ENCODE data around the gene EMILIN3. TPM values are rescaled to one million over a fixed set of nuclear protein-coding genes. Genes with fewer than 3 reads are reported as not detected.
A peak's percentile ranks its signal among the peaks of the same experiment; 100 is the strongest.
"Not testable (repeated sequence)": the region's sequence is repeated elsewhere in the genome, so short reads cannot be mapped to it uniquely, and the experiment has no call there.

EMILIN3 gene
- total RNA-seq, 2 donors from 2014 or later: 0.47 TPM; not detected in 1

DNA sequence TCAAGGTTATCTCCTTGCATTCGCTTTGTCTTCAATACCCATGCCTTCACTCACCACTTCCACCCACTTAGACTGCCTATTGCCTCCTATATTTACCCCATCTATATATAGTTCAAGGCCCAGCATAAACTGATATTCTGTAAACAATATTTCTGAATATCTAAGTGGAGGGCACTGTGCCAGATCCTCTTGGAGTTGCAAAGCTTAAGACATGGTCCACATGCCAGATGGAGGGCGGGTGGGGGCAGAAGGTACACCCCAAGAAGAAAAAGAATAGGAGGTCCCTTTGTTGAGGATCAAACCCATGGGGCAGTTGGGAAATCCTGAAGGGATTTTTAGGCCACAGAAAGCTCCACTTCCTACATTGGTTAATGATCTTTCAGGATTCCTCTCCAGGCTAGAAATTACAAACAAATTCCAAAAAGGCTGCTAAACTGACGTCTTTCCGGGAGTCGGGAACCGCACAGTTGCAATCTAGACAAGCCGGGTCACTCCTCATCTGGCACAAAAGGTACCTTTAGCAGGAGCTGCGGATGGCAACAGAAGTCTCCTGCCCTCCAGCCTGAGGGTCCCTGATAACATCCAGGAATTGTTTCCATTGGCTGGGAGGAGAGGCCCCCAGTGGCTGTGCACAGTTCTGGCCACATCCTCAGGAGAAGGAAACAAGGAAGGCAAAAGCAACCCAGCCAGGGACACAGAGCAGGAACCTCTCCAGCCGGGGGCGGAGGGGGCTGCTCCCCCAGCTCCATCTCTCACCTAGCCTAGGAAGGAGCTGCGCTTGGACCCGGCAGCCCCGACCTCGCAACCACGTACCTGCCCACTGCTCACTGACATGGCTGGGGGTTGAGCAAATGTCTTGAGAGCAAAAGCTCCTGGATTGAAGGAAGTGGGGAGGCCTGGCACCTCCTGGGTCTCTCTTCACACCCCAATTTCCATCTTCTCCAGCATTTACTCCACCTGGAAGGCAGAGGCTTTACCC is 31.9 kb downstream of the EMILIN3 start:
- ATAC-seq: no peak
- DNase-seq: no peak
- intact Hi-C loops (cut with DNase I, micrococcal nuclease): loop anchor here in 1 of 2 donors (10.0 kb wide), 1 partner anchor 160 kb away; no protein-coding TSS in a partner anchor

DNA sequence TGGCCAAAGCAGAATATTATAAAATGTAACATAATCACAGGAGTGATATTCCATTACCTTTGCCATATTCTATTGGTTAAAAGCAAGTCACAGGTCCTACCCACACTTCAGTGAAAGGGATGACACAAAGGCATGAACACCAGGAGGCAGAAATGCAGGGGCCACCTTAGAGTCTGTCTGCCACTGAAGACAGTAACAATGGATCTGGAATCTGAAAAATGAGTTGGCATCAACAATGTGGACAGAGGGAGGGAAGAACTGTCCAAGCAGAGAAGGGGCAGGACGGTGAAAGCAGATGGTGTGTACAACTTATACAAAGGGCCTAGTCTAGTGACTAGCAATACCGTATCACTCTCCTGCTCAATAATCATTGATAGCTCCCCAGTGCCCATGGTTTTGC is 32.6 kb downstream of the EMILIN3 start:
- intact Hi-C loops (cut with DNase I, micrococcal nuclease): loop anchor here in 1 of 2 donors (10.0 kb wide), 1 partner anchor 159 kb away; no protein-coding TSS in a partner anchor
- no peak for ATAC-seq
- no peak for DNase-seq

DNA sequence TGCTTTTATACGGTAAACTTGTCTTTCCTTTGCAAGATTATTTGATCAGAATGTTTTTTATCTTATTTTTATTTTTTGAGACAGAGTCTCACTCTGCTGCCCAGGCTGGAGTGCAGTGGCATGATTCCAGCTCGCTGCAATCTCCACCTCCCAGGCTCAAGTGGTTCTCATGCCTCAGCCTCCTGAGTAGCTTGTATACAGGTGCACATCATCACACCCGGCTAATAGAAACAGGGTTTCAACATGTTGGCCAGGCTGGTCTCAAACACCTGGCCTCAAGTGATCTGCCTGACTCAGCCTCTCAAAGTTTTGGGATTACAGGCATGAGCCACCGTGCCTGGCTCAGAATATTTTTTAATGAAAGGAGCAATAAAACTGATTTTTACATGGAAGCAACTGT is 34.9 kb downstream of the EMILIN3 start:
- intact Hi-C loops (cut with DNase I, micrococcal nuclease): loop anchor here in 1 of 2 donors (10.0 kb wide), 1 partner anchor 157 kb away; no protein-coding TSS in a partner anchor
- DNase-seq (no peak), ATAC-seq (no peak)

DNA sequence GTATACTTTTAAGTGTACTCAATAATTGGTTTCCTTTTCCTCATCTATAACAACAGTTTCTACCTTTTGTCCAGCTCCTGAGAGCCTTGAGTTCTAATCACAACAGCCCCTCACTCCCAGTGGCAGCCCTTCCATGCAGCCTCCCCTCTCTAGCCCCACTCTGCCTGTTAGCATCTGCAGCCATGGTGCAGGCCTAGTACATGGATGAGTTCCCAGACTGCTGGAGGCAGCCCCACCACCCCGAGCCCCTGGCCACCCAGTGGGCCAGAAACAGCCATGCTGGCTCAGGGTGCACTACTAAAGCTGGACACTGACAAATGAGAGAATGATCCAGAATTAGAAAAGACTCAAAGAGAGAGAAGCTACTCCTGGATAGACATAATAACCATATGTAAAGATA is 35.7 kb downstream of the EMILIN3 start:
- ATAC-seq (no peak), DNase-seq (no peak)
- intact Hi-C loops (cut with DNase I, micrococcal nuclease): loop anchor here in 1 of 2 donors (10.0 kb wide), 1 partner anchor 156 kb away; no protein-coding TSS in a partner anchor

DNA sequence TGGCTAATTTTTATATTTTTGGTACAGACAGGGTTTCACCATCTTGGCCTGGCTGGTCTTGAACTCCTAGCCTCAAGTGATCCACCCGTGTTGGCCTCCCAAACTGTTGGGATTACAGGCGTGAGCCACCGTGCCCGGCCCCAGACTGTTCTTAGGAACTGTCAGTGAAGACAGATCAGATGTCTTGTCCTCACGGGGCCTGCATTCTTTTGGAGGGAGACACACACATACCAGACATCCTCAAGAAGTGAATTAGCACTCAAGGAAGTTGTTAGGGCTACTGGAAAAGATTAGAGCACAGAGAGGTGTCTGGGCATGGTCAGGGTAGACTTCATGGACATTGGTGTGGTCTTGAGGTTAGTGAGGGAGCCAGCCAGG is 36.3 kb downstream of the EMILIN3 start:
- ATAC-seq (no peak), DNase-seq (no peak)
- intact Hi-C loops (cut with DNase I, micrococcal nuclease): loop anchor here in 1 of 2 donors (10.0 kb wide), 1 partner anchor 156 kb away; no protein-coding TSS in a partner anchor

DNA sequence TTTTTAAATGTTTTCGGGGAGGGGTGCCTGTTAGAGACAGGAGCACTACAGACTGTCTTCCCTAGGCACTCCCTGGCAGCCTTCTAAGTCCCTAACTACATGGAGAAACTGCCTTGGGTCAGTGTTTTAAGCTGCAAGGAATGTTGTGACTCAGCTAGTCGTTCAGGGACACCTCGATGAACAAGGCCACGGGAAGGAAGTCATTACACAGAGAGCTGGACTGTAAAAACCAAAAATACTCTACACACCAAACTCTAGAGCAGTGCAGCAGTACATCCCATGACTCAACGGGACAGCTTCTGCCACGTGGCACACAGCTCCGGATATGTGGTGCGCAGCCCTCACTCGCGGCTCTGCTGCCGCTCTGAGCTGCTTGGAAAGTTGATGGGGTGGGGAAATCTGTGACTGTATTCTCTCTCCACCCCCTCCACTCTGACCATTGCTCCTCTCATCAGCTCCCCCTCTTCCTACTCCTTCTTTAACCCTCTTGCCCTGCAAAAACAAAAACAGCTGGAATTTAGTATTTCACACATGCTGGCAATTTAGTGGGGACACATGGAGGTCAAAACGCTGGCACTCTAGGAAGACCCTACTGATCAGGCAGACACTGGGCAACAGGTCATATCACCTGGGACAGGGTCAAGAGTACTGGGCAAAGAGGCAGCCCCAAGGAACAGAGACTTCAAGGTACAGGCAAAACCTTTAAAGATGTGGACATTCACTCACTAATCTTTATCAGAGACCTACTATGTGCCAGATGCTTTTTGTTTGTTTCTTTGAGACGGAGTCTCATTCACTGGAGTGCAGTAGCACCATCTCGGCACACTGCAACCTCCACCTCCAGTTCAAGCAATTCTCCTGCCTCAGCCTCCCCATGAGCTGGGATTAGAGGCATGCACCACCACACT is 36.9 kb downstream of the EMILIN3 start:
- DNase-seq: peak; percentile 55 to 69
- intact Hi-C loops (cut with DNase I, micrococcal nuclease): loop anchor here in 1 of 2 donors (10.0 kb wide), 1 partner anchor 155 kb away; no protein-coding TSS in a partner anchor
- ATAC-seq: peak; percentile 59

DNA sequence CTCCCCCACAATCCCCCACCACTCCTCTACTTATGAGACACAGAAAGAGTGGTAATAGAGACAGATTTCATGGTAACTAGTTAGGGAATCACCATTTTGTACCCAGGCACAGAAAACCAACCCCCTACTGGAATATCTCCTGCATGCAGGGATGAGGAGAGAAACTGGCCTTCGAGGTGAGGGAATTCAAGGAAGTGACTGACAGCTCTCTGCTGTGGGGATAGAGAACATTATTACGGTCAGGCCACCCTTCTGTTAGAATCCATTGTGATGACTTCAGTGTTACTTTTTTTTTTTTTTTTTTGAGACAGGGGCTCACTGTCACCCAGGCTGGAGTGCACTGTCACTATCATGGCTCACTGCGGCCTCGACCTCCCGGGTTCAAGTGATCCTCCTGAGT is 39.4 kb downstream of the EMILIN3 start:
- intact Hi-C loops (cut with DNase I, micrococcal nuclease): no loop called here
- no peak for ATAC-seq
- no peak for DNase-seq

DNA sequence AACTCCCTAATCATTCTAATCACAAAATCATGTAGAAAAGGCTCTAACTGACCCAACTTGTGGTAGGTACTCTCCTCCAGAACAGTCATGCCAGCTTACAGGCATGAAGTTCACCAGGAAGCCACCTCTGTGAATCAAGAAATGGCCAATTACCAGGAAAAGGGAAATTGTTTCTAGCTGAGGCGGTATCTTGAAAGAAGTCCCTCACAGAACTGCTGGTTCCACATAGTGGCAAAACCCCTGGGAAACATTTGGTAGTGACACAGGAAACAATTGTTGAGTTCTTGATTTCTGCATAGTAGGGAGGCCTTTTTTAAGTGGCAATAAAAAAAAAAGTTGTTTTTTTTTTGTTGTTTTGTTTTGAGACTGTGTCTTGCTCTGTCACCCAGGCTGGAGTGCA is 45.6 kb downstream of the EMILIN3 start:
- no peak for ATAC-seq
- DNase-seq: no peak
- intact Hi-C loops (cut with DNase I, micrococcal nuclease): no loop called here

DNA sequence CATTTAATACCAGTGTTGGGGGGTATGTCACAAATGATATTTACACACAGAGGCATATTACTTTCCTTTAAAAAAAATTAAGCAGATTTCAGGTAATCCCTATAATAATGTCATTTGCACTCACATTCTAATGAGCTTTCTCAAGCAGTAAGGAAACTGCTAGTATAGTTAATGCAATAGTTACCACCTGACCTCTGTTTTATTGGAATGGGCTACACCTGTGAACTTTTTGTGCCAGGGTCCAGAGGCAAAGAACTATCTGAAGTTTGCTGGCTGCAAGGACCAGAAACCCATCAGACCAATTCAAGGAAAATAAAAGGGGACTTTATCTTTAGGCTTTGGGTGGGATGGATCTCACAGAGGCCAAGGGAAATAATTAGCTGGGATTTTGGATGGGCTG is 46.2 kb downstream of the EMILIN3 start:
- intact Hi-C loops (cut with DNase I, micrococcal nuclease): no loop called here
- no peak for DNase-seq
- ATAC-seq: no peak

DNA sequence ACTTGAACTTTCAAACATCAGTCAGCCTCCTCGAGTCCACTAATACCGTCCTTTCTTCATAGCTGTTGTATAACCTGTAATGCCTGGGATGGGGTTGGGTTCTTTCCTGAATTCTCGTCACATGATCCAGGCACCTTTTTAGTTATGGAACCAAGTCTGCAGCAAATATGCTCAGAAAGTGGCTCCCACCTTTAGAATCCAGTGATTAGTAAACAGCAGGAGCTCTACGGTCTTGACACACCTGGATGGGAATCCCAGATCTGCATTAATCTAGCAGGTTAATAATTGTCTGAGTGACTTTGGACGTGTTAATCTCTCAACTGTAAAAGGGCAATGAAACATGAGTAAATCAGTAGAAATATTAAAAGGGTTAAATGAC is 48.4 kb downstream of the EMILIN3 start:
- intact Hi-C loops (cut with DNase I, micrococcal nuclease): no loop called here
- peak; percentile 19 for ATAC-seq
- DNase-seq: no peak

DNA sequence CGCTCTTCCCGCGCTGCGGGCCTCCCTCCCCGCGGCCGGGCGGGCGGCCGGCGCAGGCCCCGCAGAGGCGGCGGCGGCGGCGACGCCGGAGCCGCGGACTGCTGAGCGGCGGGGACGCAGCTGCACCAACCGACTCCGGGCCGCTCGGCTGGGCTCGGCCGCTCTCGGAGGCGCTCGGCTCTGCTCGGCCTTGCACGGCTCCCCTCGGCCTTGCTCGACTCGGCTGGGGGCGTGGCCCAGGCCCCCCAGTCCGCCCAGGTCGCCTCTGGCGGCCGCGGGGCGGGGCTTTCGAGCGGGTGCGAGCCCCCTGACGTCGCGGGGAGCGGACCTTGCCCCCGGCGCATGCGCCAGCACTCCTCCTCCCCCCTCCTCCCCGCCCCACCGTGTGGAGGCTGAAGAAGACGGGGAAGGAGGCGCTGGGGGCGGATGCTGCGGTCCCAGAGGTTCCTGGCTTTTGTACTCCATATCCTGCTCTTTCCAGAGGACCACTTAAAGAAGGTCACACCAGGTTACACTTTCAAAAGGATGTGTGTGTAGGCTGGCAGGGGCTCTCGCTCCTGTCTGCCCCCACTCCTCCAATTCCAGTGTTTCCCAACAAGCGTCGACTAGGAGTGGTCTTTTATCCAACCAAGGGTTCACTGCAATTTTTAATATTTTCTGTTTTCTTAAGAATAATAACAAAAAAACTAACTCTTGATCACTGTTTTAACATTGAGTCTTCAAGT is 48.9 kb downstream of the EMILIN3 start, which contains the start of gene ZHX3:
TSS of gene ZHX3 (minus strand) at position 186 of the 725 bp plus-strand sequence. CDS start 112,815 bp downstream, outside the sequence.
- intact Hi-C loops (cut with DNase I, micrococcal nuclease): no loop called here

DNA sequence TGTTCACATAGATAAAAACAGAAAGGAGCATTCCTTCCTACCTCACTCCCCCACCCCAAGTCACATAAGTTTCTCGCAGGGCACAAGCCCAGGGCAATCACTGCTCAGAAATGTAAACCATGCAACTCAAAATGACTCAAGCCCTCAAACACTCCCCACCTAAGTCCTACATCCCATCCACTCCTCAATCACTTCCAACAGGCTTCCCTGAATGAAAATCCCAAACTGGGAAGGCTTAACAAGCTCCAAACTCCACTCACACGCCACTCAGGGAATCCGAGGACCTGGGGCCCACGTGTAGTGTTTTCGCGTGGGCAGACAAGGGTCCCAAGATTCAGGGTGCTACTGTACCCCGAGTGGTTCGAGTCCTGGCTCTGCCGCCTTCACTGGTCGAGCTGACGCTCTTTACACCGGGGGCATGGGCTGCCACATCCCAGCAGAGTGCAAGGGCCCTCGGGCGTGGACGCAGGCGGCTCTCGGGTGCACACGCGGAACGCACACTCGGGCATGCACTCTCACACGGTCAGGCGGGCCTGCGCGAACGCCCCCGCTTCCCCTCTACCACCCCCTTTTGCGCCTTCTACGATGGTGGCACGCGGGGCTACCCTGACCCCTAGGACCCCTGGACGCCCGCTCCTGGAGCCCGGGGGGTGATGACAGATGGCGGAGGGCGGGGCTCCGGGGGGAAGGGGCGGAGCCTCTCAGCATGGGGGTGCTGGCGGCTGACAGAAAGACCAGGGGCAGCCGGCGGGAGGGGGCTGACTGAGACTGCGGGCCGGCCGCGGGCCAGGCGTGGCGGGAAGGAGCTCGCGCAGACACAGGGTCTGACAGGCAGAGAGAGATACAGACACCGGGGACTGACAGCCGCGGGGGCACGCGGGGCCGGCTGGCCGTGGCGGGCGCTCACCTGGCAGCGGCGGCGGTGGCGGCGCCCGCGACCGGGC is 49.7 kb downstream of the EMILIN3 start:
- intact Hi-C loops (cut with DNase I, micrococcal nuclease): no loop called here

More for the DNA sequence above, 48.9 kb downstream of the EMILIN3 start, which contains the start of gene ZHX3:
- ATAC-seq: peak; percentile 87
- peak; percentile 97 for DNase-seq

DNA sequence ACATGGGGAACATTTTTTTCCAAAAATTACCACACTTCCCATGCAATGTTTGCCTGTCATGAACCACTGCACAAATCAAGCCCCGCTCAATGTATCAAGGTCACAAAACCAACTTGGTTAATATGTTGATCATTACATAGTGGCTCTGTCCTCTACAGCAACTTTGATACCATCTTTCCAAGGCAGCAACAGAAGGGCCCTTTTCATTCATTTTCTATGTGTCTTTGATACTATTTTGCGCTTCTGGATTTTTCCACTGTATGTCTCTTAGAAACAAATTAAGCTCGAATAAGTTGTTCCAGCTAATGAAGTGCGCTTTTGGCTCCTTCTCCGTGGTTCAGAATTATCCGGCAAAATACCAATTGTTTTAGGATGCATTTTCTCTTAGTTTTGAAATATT is 50.6 kb downstream of the EMILIN3 start:
- DNase-seq (no peak), ATAC-seq (no peak)
- intact Hi-C loops (cut with DNase I, micrococcal nuclease): no loop called here

More for the DNA sequence above, 49.7 kb downstream of the EMILIN3 start:
- ATAC-seq: peak; percentile 13
- DNase-seq: peak; percentile 78 to 85

DNA sequence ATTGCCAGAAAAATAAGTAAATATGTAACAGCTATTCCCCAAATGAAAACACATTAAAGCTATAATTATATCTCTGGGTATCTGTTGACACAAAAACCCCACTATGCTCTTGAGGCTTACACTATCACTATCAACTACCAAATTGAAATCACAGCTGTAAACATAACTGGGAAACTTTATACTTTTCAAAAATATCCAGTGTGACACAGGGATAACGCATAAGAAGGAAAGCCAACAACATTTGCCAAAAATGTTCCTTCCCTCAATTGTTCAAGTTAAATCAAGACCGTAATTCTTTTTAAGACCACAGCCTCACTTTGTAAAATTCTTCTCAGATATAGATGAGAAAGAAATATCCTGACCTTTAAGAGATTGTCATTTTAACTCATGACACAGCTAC is 52.2 kb downstream of the EMILIN3 start:
- ATAC-seq (no peak), DNase-seq (no peak)
- intact Hi-C loops (cut with DNase I, micrococcal nuclease): no loop called here

DNA sequence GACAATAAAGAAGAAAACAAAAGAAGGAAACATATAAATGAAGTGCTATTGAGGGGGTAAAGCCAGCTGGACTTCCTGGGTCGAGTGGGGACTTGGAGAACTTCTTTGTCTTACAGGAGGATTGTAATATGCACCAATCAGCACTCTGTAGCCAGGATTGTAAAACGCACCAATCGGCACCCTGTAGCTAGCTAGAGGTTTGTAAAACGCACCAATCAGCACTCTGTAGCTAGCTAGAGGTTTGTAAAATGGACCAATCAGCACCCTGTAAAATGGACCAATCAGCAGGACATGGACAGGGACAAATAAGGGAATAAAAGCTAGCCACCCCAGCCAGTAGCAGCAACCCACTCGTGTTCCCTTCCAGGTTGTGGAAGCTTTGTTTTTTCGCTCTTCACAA is 54.6 kb downstream of the EMILIN3 start:
- DNase-seq; intact Hi-C loops (cut with DNase I, micrococcal nuclease); ATAC-seq: not testable (repeated sequence)
